K562 (cell line): ENCODE results near the gene RMI1. TPM values are rescaled to one million over a fixed set of nuclear protein-coding genes. Genes with fewer than 3 reads are reported as not detected.

Experiments used
- HDAC1 ChIP-seq, 2 experiments: fragments of 450-650 bp; IDR thresholded peaks; 2 replicates each; pipeline ENCODE4 v1.6.1; 2016 to 2017; ENCODE audit warnings: inconsistent platforms in 1 of 2, mild to moderate bottlenecking in 1 of 2, moderate library complexity in 1 of 2
- HMGN3 ChIP-seq: IDR thresholded peaks from 2 replicates; pipeline ENCODE4 v1.6.1; 2011; ENCODE audit warnings: borderline replicate concordance, low read depth, mild to moderate bottlenecking, mixed read lengths, low read length; ENCODE audit not compliant: insufficient read length; ENCODE audit errors: extremely low read depth
- IRF2 ChIP-seq: sonication (generic); formaldehyde crosslinking; IDR thresholded peaks from 2 replicates; pipeline ENCODE4 v1.8.1; 2022; ENCODE audit warnings: mild to moderate bottlenecking, missing genetic modification reagents
- MED1 ChIP-seq: sonication (generic); formaldehyde crosslinking; IDR thresholded peaks from 2 replicates; pipeline ENCODE4 v1.8.1; 2023; ENCODE audit warnings: missing genetic modification reagents, borderline replicate concordance
- NCOA6 ChIP-seq: fragments of 450-650 bp; IDR thresholded peaks from 2 replicates; pipeline ENCODE4 v1.6.1; 2017; ENCODE audit warnings: mild to moderate bottlenecking
- NCOR1 ChIP-seq: fragments of 450-650 bp; IDR thresholded peaks from 2 replicates; pipeline ENCODE4 v1.6.1; 2016; ENCODE audit warnings: mild to moderate bottlenecking, moderate library complexity
- RBM14 ChIP-seq: fragments of 200-400 bp; formaldehyde crosslinking; IDR thresholded peaks from 2 replicates; pipeline ENCODE4 v1.6.1; 2018; ENCODE audit warnings: low read depth, mild to moderate bottlenecking, low read length, moderate library complexity, borderline replicate concordance; ENCODE audit not compliant: insufficient read depth
- RFX7 ChIP-seq: fragments of 250-450 bp; sonication (Bioruptor Pico); IDR thresholded peaks from 2 replicates; pipeline ENCODE4 v1.5.1; 2021; ENCODE audit warnings: mild to moderate bottlenecking
- YY1 ChIP-seq, 3 experiments: IDR thresholded peaks; 2 replicates each; pipeline ENCODE4 v1.6.1; 2011; ENCODE audit warnings: low read length in 2 of 3, mild to moderate bottlenecking in 2 of 3, moderate library complexity in 2 of 3, borderline replicate concordance in 1 of 3, control low read depth in 1 of 3, low read depth in 1 of 3; ENCODE audit not compliant: insufficient read depth in 3 of 3, insufficient replicate concordance in 2 of 3, control insufficient read depth in 1 of 3, insufficient read length in 1 of 3; ENCODE audit errors: extremely low read depth in 1 of 3
- ZNF224 ChIP-seq: sonication (generic); formaldehyde crosslinking; IDR thresholded peaks from 2 replicates; pipeline ENCODE4 v1.8.0; 2022; ENCODE audit warnings: mild to moderate bottlenecking, missing genetic modification reagents
- ZNF263 ChIP-seq: sonication (generic); formaldehyde crosslinking; IDR thresholded peaks from 2 replicates; pipeline ENCODE4 v1.8.0; 2022; ENCODE audit warnings: mild to moderate bottlenecking, missing genetic modification reagents, borderline replicate concordance
- polyA plus RNA-seq, 8 experiments: library from polyadenylated mRNA; depleted of rRNA in 4 of 8; stranded (reverse) in 5 of 8; unstranded in 3 of 8; fragments of >200 nt; fragmentation: Nextera tagmentation in 2 of 8; fragmentation: Illumina TruSeq in 1 of 8; extraction: Ambion mirVana in 2 of 8; extraction: Trizol in 1 of 8; gene quantifications; 2 replicates each; pipeline versions ENCODE4 v1.2.1 to v1.2.3, GENCODE V29; 2011 to 2014; ENCODE audit warnings: inconsistent platforms in 1 of 8, missing spikeins in 1 of 8
- total RNA-seq, 7 experiments: library from RNA; depleted of rRNA in 6 of 7; stranded (reverse); fragments of >200 nt in 6 of 7; fragmentation: Illumina TruSeq in 2 of 7; extraction: Trizol in 2 of 7; gene quantifications; 2 replicates each; pipeline versions ENCODE4 v1.2.1 to v1.2.3, GENCODE V29; 2011 to 2021; ENCODE audit warnings: low replicate concordance in 1 of 7
- TF ChIP-seq, protein P1 (sequence below): fragments of 250-450 bp; sonication (Bioruptor Pico); IDR thresholded peaks from 2 replicates; pipeline ENCODE4 v1.4.0; 2020; ENCODE audit warnings: mild to moderate bottlenecking, moderate library complexity
- TF ChIP-seq, protein P2 (sequence below): sonication (generic); formaldehyde crosslinking; IDR thresholded peaks from 2 replicates; pipeline ENCODE4 v1.8.0; 2023; ENCODE audit warnings: missing genetic modification reagents, mild to moderate bottlenecking, borderline replicate concordance
- TF ChIP-seq, protein P3 (sequence below), 2 experiments: fragments of 450-650 bp; conservative IDR thresholded peaks; 2 replicates each; pipeline ENCODE4 v1.6.1; 2017; ENCODE audit warnings: mild to moderate bottlenecking in 2 of 2, moderate library complexity in 2 of 2

Gene RMI1
- total and polyA plus RNA-seq, 9 of the 15 experiments (the other 6 are each of a cell fraction or from before 2014, with no cell fraction given), result 3.0 to 17.4 (median 10.6) TPM

DNA sequence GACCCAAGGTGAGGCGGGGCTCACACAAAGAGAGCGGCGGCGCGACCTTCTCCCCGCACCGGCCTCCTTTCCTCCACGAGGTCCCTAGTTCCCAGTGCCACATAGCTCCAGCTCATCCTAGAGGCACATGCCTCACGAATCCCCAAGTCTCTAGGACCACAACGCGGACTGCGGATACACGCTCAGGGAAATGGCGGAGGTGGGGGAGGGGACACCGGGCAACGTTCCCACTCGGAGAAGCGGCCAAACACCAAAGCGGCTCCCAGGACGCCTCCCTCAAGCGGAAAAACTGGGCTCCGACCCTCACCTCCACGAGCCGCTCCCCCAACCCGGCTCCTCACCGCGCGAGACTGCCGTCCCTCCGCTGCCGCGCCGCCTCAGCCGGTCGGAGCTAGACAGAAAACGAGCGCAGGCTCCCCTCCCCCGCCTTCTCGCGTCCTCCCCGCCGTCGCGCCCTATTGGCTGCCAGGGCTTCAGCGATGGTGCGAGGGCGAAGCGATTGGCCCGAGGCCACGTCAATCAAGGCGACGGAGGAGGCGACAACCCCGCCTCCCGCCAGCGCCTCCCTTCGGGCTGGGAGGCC lies 702 bp upstream of the RMI1 start, which contains the start of gene HNRNPK (continued):
- TF ChIP-seq, protein P1, sequence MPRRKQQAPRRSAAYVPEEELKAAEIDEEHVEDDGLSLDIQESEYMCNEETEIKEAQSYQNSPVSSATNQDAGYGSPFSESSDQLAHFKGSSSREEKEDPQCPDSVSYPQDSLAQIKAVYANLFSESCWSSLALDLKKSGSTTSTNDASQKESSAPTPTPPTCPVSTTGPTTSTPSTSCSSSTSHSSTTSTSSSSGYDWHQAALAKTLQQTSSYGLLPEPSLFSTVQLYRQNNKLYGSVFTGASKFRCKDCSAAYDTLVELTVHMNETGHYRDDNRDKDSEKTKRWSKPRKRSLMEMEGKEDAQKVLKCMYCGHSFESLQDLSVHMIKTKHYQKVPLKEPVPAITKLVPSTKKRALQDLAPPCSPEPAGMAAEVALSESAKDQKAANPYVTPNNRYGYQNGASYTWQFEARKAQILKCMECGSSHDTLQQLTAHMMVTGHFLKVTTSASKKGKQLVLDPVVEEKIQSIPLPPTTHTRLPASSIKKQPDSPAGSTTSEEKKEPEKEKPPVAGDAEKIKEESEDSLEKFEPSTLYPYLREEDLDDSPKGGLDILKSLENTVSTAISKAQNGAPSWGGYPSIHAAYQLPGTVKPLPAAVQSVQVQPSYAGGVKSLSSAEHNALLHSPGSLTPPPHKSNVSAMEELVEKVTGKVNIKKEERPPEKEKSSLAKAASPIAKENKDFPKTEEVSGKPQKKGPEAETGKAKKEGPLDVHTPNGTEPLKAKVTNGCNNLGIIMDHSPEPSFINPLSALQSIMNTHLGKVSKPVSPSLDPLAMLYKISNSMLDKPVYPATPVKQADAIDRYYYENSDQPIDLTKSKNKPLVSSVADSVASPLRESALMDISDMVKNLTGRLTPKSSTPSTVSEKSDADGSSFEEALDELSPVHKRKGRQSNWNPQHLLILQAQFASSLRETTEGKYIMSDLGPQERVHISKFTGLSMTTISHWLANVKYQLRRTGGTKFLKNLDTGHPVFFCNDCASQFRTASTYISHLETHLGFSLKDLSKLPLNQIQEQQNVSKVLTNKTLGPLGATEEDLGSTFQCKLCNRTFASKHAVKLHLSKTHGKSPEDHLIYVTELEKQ (CRISPR knock-in tag), result no peak
- TF ChIP-seq, protein P2, sequence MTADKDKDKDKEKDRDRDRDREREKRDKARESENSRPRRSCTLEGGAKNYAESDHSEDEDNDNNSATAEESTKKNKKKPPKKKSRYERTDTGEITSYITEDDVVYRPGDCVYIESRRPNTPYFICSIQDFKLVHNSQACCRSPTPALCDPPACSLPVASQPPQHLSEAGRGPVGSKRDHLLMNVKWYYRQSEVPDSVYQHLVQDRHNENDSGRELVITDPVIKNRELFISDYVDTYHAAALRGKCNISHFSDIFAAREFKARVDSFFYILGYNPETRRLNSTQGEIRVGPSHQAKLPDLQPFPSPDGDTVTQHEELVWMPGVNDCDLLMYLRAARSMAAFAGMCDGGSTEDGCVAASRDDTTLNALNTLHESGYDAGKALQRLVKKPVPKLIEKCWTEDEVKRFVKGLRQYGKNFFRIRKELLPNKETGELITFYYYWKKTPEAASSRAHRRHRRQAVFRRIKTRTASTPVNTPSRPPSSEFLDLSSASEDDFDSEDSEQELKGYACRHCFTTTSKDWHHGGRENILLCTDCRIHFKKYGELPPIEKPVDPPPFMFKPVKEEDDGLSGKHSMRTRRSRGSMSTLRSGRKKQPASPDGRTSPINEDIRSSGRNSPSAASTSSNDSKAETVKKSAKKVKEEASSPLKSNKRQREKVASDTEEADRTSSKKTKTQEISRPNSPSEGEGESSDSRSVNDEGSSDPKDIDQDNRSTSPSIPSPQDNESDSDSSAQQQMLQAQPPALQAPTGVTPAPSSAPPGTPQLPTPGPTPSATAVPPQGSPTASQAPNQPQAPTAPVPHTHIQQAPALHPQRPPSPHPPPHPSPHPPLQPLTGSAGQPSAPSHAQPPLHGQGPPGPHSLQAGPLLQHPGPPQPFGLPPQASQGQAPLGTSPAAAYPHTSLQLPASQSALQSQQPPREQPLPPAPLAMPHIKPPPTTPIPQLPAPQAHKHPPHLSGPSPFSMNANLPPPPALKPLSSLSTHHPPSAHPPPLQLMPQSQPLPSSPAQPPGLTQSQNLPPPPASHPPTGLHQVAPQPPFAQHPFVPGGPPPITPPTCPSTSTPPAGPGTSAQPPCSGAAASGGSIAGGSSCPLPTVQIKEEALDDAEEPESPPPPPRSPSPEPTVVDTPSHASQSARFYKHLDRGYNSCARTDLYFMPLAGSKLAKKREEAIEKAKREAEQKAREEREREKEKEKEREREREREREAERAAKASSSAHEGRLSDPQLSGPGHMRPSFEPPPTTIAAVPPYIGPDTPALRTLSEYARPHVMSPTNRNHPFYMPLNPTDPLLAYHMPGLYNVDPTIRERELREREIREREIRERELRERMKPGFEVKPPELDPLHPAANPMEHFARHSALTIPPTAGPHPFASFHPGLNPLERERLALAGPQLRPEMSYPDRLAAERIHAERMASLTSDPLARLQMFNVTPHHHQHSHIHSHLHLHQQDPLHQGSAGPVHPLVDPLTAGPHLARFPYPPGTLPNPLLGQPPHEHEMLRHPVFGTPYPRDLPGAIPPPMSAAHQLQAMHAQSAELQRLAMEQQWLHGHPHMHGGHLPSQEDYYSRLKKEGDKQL, result no peak
- TF ChIP-seq ZNF224 (CRISPR knock-in tag), result no peak
- no peak for TF ChIP-seq RBM14
- no peak for TF ChIP-seq NCOA6
- TF ChIP-seq YY1 (IDR thresholded peaks at IDR 0.05; ENCODE audit: borderline replicate concordance in 1 of 3, control insufficient read depth in 1 of 3, extremely low read depth in 1 of 3, insufficient read depth in 3 of 3, insufficient read length in 1 of 3, insufficient replicate concordance in 2 of 3, low read depth in 1 of 3, low read length in 2 of 3), result peak in 2 of 3 experiments; percentile 46 to 64
- no peak for TF ChIP-seq IRF2 (CRISPR knock-in tag)
- no peak for TF ChIP-seq MED1
- TF ChIP-seq HMGN3, result peak; percentile 39
- TF ChIP-seq ZNF263 (CRISPR knock-in tag), result no peak
- TF ChIP-seq HDAC1 (IDR thresholded peaks at IDR 0.05), result no peak
- TF ChIP-seq NCOR1, result no peak; the same call in 1 of the 2 replicates
- TF ChIP-seq RFX7, result no peak
- TF ChIP-seq, protein P3, sequence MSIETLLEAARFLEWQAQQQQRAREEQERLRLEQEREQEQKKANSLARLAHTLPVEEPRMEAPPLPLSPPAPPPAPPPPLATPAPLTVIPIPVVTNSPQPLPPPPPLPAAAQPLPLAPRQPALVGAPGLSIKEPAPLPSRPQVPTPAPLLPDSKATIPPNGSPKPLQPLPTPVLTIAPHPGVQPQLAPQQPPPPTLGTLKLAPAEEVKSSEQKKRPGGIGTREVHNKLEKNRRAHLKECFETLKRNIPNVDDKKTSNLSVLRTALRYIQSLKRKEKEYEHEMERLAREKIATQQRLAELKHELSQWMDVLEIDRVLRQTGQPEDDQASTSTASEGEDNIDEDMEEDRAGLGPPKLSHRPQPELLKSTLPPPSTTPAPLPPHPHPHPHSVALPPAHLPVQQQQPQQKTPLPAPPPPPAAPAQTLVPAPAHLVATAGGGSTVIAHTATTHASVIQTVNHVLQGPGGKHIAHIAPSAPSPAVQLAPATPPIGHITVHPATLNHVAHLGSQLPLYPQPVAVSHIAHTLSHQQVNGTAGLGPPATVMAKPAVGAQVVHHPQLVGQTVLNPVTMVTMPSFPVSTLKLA (conservative IDR thresholded peaks at IDR 0.05), result peak; percentile 29 to 72; a peak in 2 of 4 replicates
